ENCODE measurements around the gene DNPEP.

GRCh38 chr2:219353129-219353528 is 34.6 kb downstream of the DNPEP start:
- TF ChIP-seq POLR2A (IDR thresholded peaks at IDR 0.05; ENCODE audit: extremely low read depth, insufficient read length) (no peak), CTCF (IDR thresholded peaks at IDR 0.05; ENCODE audit: low read depth, low read length) (no peak), MAX (IDR thresholded peaks at IDR 0.05; ENCODE audit: low read depth, low read length) (no peak), MYC (IDR thresholded peaks at IDR 0.05; ENCODE audit: low read depth, low read length) (no peak)
